Neural progenitor cell (in vitro differentiated cells): ENCODE data around the gene ASXL2.

Experiments
- CTCF ChIP-seq: fragments of 200-600 bp; sonication (generic); IDR thresholded peaks from 2 replicates; pipeline ENCODE4 v1.5.1; 2017; ENCODE audit warnings: antibody characterized with exemption, mild to moderate bottlenecking
- EZH2 ChIP-seq: fragments of 200-600 bp; sonication (generic); IDR thresholded peaks from 2 replicates; pipeline ENCODE4 v1.6.1; 2017; ENCODE audit warnings: antibody characterized with exemption, mild to moderate bottlenecking, moderate library complexity
- EZH2phosphoT487 ChIP-seq: fragments of 200-600 bp; sonication (generic); IDR thresholded peaks from 2 replicates; pipeline ENCODE4 v1.6.1; 2017; ENCODE audit warnings: antibody characterized with exemption

DNA sequence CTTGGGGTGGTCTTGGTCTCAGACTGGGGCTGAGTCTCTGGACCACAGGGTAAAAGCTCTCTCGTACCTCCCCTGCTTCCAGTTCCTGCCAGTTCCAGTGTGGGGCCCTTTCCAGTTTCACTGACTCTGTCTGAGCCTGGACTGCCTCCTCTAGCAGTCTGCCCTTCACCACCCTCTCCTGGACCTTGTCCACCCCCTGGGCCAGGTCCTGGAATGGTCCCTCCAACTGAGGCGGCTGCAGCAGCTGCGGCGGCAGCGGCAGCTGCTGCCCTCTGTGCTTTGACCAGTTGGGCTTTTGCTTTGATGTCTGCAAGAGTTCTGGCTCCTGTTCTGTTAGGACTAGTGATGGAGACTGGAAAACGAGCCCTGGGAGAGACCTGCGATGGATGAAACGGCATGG lies 134.2 kb downstream of the ASXL2 start:
- TF ChIP-seq CTCF (no peak), EZH2 (no peak), EZH2phosphoT487 (no peak)
